GM19193 (cell line): ENCODE measurements around the gene SGK2.

ENCODE experiments used
- POLR2A ChIP-seq: IDR thresholded peaks from 4 replicates; pipeline ENCODE4 v1.6.1; 2011; ENCODE audit not compliant: insufficient read depth, insufficient read length; ENCODE audit errors: extremely low read depth

The SGK2 gene

DNA sequence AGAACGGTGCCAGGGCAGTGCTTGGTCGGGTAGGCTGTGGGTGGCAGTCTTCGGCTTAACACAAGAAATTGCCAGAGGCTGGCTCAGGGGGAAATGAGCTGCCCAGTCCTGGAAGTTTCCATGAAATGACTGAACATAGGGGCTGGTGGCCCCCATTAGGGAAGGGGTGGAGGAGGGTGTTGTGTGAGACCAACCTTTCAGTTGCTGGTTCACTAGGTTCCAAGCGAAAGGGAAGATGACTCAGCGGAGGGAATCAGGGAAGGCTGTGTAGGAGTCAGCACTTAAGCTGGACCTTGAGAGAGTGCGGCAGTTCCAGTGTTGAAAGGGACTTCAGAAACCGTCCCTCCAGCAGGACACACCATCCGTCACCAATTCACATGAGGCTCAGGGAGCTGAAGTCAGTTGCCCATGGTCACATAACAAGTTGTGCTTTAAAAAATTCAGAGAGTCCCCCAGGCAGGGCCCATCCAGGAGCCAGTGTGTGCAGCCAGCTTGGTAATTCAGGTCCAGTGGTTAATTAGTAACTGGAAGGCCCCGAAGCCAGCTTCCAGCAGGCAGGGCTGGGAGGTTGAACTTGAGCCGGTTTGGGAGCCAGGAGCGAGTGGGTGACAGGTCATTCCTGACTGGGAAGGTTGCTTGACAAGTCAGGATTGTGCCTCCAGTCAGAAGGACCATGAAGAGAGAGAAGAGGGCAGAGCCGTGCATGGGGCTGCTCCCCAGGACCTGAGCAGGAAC, at the start of gene SGK2:
TSS of gene SGK2 (plus strand) at position 616 of the 735 bp plus-strand sequence. CDS start 7,469 bp downstream, outside the sequence.
- no peak for TF ChIP-seq POLR2A

DNA sequence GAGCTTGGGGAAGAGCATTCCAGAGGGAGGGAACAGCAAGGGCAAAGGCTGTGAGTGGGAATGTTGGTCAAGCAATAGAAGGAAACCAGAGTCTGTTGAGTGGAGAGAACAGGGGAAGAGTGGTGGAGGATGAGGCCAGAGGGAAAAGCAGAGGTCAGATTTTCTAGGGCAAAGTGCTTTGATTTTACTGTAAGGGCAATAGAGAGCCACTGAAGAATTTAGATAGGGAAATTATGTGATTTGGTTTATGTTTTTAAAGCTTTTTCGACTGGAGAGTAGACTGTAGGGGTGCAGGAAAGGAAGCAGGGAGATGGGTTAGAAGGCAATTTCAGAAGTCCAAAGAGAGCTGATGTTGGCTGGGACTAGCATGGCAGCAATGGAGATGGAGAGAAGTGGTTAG, 46.9 kb upstream of the SGK2 start:
- no peak for TF ChIP-seq POLR2A

DNA sequence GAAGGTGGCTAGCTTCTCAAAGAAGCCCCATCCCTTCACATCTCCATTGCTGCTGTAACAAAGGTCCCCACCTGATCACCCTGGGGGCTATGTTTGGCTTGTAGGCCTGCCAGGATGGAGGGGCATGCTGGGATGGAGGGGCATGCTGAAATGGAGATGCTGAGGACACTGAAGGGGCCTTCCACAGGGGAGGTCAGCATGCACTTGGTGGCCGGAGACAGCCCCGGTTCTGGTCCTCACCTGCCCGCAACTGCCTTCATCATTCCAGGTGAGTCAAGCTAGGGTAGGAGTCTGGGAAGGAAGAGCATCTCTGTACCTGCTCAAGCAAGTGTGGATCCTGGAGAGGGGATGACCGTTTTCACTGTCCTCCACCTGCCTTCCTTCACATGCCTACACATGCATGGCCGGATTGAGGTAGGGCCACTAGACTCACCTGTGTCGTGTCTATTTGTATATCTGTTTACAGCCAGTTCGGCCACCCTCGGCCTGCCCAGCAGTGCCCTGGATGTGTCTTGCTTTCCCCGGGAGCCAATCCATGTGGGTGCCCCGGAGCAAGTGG, 45.4 kb upstream of the SGK2 start:
- TF ChIP-seq POLR2A = no peak

DNA sequence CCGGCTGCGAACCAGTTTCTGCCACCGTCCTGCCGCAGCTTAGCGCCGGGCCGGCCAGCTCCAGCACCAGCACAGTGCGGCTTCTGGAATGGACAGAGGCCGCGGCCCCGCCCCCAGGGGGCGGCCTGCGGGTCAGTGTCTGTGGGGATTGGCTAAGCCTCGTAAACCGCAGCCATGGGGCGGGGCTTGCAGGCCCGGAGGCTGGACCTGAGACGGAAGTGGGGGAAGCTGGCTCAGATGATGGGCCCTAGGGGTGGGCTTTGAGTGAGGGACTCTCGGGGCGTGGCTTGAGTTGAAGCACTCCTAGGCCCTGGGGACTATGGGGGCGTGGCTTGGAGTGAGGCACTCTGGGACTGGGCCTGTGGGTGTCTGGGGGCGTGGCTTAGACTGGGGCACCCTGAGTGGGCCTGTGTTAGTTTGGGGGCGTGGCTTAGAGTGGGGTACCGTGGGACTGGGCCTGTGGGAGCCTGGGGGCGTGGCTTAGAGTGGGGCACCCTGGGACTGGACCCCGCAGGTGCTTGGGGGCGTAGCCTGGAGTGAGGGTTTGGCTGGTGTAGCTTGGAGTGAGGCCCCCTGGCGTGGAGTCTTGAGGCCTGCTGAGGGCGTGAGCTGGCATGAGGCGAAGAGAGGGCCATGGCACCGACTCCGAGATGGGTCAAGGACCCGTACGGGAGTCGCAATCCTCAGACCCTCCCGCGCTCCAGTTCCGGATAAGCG, 44.7 kb upstream of the SGK2 start:
- TF ChIP-seq POLR2A = peak; percentile 52

DNA sequence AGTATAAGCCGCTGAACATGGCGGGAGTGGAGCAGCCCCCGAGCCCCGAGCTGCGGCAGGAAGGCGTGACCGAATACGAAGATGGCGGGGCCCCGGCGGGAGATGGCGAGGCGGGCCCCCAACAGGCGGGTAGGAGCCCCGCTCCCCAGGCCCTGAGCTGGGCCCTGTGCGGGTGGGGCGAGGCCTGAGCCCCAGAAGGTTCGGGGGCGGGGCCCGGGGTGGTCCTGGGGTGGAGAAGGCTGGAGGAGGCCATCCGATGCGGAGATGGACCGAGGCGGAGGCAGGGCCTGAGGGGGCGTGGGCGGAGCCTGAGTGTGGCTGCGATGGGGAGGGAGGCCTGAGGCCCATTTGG, 44.2 kb upstream of the SGK2 start:
- no peak for TF ChIP-seq POLR2A

DNA sequence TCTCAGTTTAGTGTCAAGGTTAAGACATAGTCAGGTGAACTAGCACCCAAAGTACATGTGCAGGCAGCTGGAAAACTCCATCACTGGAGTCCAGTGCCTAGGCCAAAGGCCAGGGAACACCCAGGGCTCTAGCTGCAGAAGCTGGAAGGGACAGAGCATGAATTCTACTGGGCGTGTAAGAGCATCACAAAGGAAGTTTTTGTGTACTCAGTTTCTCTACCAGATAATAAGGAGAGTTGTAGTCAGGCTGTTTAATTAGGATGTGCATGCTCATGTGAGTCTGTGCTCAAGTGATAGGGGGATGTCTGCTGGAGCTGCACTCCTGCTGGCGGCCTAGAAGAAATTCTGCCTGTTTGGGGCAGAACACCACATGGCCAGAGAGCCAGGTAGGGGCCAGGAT, 43.2 kb upstream of the SGK2 start:
- TF ChIP-seq POLR2A = no peak

DNA sequence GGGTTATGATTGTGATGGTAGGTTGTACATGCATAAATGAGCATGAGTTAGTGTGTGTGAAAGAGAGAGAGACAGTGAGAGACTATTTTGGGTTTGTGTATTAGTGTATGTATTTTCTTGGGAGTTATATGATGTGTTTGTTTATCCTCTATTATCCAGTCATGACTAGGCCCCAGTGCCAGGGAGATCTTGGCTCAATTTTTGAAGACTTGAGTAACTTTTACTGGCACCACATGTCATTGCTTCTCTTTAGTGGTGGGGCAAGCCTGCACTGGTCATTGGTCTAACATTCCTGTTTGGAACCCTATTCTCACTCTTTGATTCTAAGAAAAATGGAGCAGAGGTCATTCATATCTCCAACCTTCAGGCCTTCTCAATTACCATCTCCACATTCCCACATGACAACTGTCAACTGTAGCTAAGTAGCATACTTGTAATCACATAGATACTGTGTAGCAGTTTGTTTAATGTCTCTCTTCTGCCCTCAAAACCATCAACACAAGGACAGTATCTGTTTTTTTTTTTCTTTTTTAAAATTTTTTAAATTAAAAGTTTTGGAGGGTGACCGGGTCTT, 42.5 kb upstream of the SGK2 start:
- TF ChIP-seq POLR2A = no peak

DNA sequence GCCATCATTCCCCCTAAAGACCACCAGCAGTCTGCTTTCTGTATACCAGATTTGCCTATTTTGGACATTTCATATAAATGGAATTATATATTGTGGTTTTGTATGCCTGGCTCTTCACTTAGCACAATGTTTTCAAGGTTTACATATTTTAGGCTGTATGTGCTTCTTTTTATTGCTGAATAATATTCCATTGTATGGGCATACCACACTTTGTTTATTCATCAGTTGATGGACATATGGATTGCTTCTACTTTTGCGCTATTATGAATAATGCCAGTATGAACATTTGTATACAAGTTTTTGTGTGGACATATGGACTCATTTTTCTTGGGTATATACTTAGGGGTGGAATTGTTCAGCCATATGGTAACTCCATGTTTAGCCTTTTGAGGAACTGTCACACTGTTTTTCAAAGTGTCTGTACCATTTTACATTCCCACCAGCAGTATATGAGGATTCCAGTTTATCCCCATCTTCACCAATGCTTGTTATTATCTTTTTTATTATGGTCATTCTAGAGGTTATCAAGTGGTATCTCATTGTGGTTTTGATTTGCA, 38.7 kb upstream of the SGK2 start:
- no peak for TF ChIP-seq POLR2A

DNA sequence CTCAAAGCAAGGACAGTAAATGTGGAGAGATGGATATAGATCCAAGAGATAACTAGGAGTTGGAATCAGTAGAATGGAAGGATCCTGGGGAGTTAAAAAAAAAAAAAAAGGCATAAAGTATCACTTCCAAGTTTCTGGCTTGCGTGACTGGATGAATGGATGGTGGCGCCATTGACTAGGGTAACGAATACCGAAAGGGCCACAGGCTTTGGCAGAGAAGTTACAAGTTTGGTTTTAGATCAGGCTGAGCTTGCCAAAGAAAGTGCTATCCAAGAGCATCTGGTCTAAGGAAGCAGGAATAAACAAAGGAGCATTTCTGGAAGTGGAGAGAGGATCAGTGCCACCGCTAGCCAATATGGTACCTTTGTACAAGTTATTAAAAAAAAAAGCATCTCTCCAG, 33.8 kb upstream of the SGK2 start:
- TF ChIP-seq POLR2A = no peak

DNA sequence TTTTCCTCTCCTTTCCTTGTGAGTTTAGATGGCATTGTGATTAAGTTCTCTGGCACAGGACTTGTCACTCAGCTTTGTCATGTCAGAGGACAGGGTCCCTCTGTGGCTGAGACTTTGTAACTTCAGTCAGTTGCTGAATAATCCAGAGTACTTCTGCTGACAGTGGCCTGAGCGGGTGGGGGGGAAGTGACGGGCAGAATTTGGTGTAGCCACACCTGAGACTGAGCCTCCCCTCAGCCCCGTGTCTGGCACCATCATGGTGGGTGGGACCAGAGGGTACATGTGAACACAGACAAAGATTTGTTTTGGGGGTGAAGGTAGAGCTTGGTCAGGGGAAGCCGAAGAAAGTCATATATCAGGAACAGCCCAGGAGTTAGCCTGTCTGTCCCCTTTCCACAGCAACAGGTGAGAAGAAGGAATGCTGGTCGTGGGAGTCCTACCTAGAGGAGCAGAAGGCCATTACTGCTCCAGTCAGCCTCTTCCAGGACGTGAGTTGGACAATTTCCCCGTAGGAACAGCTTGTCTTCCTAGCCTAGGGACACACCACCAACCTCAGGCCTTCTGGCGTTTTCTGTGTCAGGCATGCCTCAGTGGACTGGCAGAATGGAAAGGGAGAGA, 30.5 kb upstream of the SGK2 start:
- no peak for TF ChIP-seq POLR2A

DNA sequence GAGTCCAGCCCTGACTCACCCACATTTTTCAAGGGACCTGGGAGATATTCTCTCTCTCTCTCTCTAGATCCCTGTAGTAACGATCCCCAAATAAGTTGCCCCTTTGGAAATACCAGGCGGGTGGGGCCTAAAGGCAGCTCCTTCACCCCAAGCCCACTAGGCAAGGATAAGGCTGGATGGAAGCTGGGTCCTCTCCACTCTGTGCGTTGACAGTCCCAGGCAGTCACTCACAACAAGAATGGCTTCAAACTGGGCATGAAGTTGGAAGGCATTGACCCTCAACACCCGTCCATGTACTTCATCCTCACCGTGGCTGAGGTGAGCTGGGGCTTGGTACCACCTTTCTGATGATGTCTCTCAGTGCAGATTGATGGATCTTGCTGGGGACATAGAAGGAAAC, 29.8 kb upstream of the SGK2 start:
- TF ChIP-seq POLR2A = no peak

DNA sequence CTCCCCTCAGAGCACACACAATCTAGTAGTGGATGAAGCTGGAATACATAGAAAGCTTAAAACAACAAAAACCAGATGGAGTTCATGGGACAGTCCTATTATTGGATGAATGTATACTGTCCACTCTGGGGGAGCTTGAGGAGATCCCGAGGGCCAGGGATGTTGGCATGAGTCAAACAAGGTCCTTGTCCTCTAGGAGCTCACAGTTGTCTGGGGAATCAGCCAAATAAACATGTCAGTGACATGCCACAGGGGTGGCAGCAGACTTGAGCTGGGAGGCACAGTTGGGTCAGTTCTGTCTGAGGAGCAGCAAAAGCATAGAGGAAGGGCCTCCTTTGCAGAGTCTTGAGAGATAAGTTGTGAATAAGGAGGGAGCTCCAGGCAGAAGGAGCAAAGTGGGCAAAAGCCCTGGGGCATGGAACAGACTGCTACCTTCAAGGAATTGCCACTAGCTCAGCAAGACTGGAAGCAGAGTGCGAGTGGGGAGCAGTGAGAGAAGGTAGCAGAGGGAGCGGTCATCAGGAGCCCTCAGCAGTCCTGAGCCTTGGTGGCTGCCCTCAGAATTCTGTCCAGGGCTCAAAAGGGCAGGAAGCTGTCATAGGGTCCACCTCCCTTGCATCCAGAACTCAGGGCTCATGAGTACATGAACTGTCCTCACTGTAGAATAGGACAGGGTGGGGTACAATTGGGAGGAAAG, 29.2 kb upstream of the SGK2 start:
- no peak for TF ChIP-seq POLR2A

DNA sequence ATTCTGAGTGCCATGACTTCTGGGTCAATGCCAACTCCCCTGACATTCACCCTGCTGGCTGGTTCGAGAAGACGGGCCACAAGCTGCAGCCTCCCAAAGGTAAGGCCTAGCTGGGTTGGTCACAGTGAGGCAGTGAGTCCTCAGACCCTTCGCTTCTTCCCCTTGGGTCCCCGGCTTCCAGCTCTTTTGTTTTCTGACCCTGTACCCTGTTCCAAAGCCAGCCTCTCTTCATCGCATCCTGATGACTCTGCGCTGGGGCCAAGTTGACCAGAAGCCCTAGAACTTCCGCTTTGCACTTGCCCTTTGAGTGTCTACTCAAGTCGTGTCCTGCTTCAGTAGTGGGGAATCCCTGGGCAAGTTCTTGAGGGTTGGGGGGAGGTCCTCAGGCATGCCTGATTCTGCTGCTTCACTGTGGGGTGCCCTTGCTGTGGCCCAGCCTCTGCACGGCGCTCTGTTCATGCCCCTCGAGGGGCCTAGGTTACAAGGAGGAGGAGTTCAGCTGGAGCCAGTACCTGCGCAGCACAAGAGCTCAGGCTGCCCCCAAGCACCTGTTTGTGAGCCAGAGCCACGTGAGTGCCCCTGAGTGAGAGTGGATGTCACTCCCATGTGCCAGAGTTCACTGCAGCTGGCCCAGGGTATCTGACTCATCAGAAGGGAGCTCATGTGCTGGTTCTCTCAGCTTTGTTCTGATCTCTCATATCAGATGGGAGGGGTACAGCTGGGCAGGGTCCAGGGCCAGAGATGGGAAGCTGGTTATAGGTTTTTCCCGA, 28.3 kb upstream of the SGK2 start:
- TF ChIP-seq POLR2A = no peak

DNA sequence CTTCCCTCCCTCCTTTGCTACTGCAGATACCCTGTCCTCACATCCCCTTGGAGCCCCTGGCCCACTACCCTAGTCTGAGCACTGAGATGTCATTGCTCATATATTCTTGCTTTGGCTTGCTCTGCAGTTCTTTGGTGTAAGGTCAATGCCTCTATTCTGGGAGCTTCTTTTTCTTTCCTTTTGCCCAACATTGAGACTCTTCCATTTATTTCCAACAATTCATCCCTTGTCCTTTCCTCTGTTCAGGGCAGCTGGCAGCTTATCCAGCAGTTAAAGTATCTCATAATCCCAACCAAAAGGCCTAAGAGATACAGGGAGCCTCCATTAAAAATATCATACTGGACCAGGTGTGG, 27.8 kb upstream of the SGK2 start:
- TF ChIP-seq POLR2A = no peak
